SK-N-DZ (cell line): Measurements from ENCODE around the gene GRID1.
"Not testable (repeated sequence)": the region's sequence is repeated elsewhere in the genome, so short reads cannot be mapped to it uniquely, and the experiment has no call there.

Source experiments
- DNase-seq: peaks from one replicate; pipeline ENCODE4 v3.0.0-alpha.2; 2015; ENCODE audit warnings: low spot score

GRID1 gene

GRCh38 chr10:85847085-85847484, 519.5 kb downstream of the GRID1 start:
- no peak for DNase-seq

- not testable (repeated sequence) for DNase-seq
These were observed 527.9 kb downstream of the GRID1 start for GRCh38 chr10:85838660-85839059.

GRCh38 chr10:85832988-85833387, 533.6 kb downstream of the GRID1 start:
- no peak for DNase-seq

GRCh38 chr10:85831422-85831821, 535.2 kb downstream of the GRID1 start:
- no peak for DNase-seq

- no peak for DNase-seq
These were observed 540.2 kb downstream of the GRID1 start for GRCh38 chr10:85826377-85826776.

- DNase-seq = no peak
These were observed 555.2 kb downstream of the GRID1 start for GRCh38 chr10:85811405-85811804.

- DNase-seq = no peak
These were observed 555.9 kb downstream of the GRID1 start for GRCh38 chr10:85810674-85811073.

- no peak for DNase-seq
These were observed 571.1 kb downstream of the GRID1 start for GRCh38 chr10:85795460-85795859.

GRCh38 chr10:85794553-85794952, 572.0 kb downstream of the GRID1 start:
- DNase-seq = no peak

- DNase-seq = no peak
These were observed 574.1 kb downstream of the GRID1 start for GRCh38 chr10:85792533-85792858.

- no peak for DNase-seq
These were observed 574.6 kb downstream of the GRID1 start for GRCh38 chr10:85791818-85792532.

GRCh38 chr10:85789982-85790789, 576.4 kb downstream of the GRID1 start:
- no peak for DNase-seq

GRCh38 chr10:85789125-85789524, 577.5 kb downstream of the GRID1 start:
- DNase-seq = no peak

- DNase-seq = no peak
These were observed 578.0 kb downstream of the GRID1 start for GRCh38 chr10:85788570-85788969.

- no peak for DNase-seq
These were observed 578.7 kb downstream of the GRID1 start for GRCh38 chr10:85787881-85788280.

- DNase-seq = no peak
These were observed 579.2 kb downstream of the GRID1 start for GRCh38 chr10:85787393-85787792.

- peak; percentile 82 for DNase-seq
These were observed 580.1 kb downstream of the GRID1 start for GRCh38 chr10:85786401-85786899.

- no peak for DNase-seq
These were observed 581.8 kb downstream of the GRID1 start for GRCh38 chr10:85784792-85785191.

- no peak for DNase-seq
These were observed 585.2 kb downstream of the GRID1 start for GRCh38 chr10:85781404-85781803.

GRCh38 chr10:85778074-85778473, 588.5 kb downstream of the GRID1 start:
- DNase-seq = no peak

- no peak for DNase-seq
These were observed 598.7 kb downstream of the GRID1 start for GRCh38 chr10:85767891-85768290.

- no peak for DNase-seq
These were observed 602.5 kb downstream of the GRID1 start for GRCh38 chr10:85764108-85764507.

- no peak for DNase-seq
These were observed 604.6 kb downstream of the GRID1 start for GRCh38 chr10:85761906-85762445.
